Activated T-cell treated with anti-CD3 and anti-CD28 coated beads for 48 hours (primary cell): Measurements from ENCODE around the gene PHOX2B.
"Not testable (repeated sequence)": the region's sequence is repeated elsewhere in the genome, so short reads cannot be mapped to it uniquely, and the experiment has no call there.

Source experiments
- DNase-seq: peaks from one replicate; pipeline ENCODE4 v3.0.0-alpha.2; 2020; ENCODE audit warnings: low read depth

The PHOX2B gene

DNA sequence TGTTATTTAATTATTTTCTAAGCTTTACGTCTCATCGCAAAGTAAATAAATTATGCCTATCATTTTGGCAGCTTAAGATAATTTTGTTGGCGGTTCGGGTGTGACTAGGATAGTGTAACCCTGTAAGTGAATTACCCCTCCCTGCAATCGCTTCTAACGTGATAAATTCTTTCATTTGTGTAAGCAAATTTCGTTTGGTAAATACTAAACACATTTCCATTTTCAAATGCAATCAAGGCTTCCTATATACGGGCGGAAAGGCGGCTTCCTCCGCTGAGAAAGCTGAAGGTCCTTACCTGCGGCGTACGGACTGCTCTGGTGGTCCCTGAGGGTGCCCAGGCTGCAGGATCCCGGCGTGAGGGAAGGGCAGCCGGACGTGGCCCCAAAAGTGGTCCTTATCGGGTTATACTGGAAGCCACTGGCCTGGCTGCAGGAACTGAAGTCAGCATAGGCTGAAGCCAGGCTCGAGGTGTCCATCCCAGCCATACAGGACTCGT, 403 bp downstream of the PHOX2B start:
- DNase-seq, result no peak

DNA sequence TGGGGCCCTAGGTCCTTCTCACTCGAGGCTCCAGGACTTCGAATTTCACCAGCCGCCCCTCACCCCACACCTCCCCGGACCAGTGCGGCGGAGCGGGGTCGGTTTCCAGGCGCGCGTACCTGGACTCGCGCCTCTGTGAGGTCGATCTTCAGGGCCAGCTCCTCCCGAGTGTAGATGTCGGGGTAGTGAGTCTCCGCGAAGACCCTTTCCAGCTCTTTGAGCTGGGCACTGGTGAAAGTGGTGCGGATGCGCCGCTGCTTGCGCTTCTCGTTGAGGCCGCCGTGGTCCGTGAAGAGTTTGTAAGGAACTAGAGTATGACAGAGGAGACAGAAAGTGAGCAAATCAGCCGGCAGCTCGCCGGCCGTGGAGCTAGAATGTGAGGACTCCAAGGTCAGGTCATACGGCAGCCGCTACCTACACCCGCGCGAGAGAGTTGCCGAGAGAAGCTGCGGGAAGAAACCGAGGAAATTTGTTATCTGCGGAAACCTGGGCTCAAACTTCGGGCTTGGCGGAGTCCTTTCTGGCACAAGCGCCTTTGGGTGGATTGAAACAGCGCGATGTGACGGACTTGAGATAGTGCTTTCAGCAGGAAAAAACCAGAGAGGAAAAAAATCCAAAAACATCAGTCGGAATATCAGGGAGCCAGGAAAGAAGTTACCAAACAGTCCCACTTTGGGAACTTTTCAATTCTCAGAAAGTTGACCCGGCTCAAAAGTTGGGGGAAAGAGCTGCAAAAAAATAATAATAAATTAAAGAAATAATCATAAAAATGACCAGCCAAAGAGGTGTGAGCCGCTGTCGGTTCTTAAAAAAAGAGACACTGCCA, 1.1 kb downstream of the PHOX2B start:
- no peak for DNase-seq

DNA sequence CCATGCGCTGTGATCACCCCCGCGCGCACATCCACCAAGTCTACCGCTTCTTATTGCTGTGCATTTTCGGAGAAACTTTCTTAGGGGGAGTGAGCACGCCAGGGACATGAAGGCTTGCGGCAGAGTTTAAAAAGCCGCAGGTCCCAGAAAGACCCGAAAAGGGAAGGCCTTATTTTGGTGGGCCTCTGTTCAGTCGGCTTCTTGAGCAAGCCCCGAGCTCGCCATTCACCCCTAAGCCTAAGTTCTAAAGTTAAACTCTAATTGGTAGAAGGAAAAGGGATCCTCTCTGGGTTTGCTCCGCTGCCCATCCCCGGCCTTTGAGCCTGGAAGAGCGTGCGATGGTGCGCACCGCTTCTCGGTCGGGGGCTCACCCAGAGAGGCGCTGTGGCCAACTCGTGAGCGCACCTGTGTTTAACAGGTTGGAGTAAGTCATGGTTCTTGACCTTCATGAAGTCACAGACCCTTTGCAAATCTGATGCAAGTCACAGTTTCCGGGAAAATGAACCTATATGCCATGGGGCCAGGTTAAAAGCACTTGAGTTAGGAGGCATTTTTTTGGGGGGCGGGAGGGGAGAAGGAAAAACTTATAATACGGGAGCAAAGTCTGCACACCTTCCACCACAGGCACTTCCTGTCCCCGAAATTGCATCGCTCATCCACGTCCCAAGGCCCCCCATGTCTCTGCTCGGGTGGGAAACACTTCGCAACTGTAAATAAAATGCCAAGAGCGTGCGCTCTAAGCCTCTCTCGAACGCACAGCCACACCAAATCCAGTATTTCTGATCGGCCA, 1.9 kb downstream of the PHOX2B start:
- DNase-seq, result no peak

DNA sequence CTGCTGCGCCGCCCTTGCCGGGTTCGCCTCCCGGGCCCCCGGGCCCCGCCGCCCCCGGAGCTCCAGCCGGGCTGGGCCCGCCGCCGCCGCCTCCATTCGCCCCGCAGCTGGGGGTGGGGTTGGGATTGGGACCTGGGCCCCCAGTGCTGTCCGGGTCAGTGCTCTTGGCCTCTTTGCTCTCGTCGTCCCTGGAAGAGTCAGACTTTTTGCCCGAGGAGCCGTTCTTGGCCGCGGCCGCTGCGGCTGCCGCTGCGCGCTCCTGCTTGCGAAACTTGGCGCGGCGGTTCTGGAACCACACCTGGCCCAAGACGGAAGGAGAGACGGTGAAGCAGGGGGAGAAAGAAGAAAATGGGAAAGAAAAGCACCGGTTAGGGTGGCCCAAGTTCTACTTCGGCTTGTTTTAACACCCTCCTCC, 2.5 kb downstream of the PHOX2B start:
- no peak for DNase-seq

DNA sequence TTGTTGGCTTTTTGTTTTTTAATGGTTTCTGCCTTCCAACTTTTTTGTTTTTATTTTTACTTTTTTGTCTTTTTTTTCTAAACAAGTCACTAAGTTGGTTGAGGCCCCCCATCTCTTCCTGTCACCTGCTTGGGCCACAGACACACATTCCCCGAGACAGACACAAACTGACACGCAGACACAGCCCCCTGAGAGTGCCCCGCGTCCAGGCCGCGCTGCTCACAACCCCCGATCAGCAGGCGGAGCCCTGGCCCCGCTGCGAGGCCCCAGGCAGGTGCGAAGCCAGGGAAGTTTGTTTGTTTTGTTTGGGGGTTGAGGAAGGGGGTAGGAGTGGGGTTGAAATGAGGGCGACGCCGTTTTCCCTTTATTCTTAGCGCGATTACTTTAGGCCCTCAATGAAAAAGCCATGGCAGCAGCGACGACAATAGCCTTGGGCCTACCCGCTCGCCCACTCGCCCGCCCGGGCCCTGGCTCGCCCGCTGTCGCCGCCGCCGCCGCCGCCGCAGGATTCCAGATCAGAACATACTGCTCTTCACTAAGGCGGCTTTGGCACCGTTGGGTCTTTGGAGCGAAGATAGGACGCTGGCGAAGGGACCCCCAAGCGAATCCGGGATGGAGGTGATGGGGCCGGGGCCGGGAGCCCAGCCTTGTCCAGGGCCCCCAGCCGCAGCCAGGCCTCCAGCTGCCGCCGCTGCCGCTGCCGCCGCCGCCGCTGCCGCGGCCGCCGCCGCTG, 3.1 kb downstream of the PHOX2B start:
- DNase-seq, result no peak

DNA sequence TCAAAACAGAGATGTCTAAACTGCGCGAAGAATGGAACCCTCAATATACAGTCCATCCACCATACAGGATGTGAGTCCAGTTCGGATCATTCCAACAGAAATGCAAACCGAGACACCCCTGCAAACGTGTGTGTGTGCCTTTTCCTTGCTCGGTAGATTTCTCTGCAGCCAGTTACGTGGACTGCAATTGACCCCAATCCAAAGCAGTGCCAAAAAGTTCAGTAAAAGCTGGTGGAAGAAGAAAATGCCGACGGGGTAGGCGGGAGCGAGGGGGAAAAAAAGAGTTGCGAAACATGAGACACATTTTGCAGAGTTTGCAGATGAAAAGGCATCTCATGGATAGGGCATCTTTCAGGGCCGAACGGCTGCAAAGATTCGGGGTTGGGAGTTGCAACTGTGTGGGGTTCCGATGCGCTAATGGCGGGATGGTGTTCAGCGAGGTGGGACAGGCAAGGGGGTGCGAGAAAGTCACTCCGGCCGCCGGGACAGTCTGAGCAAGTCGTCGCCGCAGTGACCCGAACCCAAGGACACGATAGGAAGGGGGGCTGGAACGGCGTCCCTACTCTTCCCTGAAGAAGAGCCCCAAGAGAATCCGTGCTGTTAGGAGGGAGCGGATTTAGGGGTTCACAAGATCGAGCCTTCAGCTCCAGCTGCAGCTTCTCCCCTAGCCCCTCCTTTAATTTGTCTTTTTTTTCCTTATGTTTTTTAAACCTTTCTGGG, 3.8 kb downstream of the PHOX2B start:
- DNase-seq, result no peak

DNA sequence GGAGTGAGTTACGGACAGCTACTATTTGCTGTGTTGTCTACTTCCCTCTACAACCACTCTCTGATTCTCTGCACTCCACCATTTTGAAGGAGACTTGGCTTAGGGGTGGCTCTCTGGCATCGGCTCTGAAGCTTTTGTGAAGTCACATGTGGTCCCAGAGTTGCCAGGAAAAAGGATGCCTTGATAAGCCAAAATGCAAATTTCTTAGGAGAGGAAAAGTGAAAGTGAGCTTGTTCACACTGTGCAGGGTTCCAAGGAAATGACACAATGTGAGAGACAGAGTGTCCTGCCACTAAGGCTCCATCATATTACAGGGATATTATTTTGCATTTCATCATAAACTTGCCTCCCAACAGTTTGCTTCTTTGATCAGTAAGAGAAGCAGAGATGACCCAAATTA, 7.2 kb downstream of the PHOX2B start:
- DNase-seq, result no peak

DNA sequence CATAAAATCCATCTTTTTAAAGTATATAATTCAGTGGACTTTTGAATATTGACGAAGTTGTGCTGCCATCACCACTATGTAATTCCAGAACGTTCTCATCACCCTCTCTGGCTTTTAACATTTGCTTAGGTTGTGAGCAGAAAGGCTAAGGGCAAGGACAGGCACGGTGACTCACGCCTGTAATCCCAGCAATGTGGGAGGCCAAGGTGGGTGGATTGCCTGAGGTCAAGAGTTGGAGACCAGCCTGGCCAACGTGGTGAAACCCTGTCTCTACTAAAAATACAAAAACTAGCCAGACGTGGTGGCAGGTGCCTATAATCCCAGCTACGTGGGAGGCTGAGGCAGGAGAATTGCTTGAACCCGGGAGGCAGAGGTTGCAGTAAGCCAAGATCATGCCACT, 11.0 kb downstream of the PHOX2B start:
- DNase-seq, result not testable (repeated sequence)

DNA sequence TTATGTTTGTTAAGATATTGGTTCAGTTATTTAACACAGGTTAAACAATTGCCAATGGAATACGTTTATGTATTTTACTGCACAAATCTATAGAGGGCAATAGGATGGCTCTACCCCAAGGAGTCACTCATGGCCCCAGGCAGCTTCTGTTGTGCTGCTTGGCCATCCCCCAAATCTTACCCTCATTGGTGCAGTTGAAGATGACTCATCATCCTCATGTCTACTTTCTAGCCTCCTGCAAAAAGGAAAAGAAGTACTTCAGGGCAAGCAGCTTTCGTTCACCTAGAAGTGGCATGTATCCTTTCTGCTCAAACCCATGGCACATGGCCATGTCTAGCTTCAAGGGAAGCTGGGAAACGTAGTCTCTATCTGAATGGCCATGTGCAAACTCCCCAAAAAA, 14.2 kb downstream of the PHOX2B start:
- DNase-seq, result no peak

DNA sequence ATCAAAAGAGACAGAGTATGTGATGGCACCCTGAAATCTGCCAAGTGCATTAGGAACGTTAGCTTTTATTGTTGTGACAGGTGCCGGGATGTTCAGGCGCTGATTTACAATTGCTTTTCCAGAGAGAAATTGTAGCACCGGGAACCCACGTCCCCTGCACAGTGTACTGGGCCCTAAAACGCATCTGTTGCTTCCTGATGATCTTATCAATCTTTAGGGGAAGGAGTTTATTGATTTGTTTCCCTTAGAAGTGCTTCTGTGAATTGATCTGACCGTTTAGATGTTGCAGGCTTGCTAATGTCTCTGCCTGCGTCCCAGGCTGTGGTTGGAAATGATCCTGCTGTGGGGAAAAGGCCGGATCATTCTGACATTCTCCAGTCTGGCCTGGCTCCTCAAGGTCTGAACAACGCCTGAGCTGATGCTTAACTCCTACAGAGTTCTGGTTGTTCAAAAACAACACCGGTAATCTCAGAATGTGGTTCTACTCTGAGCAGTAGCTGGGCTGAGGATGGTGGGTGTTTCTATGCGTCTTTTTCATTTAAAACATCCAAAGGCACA, 16.9 kb downstream of the PHOX2B start:
- DNase-seq, result no peak

DNA sequence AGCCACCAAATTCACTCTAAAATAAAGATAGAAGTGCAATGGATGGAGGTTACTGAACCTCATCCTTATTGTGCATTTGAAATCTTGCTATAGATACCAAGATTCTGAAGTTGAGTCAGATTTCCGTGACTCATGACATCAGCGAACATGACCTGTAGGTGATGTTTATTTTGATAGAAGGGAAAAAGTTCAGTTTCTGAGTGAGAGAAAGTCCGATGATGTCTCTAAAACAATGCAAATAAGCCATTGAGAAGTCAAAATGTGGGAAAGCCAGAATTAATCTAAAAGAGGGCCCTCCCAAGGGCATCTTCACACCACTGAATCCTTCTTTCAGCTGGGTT, 20.0 kb downstream of the PHOX2B start:
- DNase-seq, result no peak

DNA sequence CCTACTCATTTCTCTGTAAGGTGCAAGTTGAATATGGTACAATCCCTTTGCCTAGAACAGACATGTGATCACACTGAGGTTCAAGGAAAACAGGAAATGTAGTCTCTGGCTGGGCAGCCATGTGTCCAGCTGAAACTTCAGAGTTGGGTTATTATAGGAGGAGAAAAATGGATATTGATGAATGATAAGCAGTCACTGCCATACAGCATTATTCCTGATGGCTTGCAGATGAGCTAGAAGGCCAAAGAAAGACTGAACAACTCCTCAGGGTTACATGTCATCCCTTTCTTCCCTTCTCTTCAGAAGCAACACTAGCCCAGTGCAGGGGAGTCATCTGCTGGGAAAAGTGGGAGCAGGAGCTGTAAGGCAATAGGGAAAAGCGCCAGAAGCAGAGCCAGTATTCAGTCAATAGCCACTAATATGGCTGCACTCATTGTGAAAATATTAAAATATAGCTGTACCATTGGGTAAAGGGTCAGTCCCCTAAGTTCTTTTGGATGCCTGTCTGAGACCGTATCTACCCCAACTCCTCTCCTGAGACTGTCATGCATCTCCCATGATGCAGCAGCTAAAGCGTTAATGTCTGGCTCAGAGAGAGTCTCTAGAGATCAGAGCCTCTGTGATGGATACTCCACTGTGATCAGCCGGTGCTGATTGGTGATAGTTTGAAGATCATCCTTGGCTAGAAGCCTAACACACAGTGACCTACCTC, 20.5 kb downstream of the PHOX2B start:
- DNase-seq, result no peak

DNA sequence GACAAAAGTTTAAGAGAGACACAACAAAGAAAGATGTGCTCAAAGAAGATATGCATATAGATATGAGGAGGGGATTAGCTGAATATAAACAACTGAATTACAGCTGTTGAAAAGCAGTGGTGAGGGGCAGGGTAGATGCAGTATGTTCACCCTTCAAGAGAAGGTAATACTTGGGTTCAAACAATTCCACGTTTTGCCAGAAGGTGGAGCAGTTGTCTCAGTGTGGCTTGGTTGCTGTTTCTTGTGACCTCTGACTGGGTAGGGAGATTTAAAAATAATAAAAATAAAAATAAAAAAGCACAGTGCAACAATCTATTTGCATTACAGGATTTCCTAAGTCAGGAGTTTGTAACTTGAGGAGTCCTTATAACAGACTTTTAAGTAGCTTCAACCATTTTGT, 23.3 kb downstream of the PHOX2B start:
- DNase-seq, result no peak

DNA sequence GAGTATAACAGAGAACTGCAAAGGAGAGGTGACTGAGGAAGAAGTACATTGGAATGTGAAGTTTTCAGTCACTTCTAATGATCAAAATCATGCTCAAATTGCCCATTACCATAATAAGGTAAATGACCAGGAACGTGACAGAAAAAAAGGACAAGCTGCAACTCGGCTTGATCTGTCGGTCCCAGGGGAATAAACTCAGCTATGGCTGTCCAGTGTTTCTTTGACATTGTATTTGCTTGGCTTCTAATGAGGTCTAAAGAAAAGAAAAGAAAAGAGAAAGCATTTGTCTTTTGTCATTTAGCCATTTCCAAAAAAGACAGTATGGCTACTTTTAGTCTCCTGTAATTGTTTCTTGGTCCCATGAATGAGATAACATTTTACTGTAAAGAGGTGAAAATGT, 25.2 kb downstream of the PHOX2B start:
- no peak for DNase-seq

DNA sequence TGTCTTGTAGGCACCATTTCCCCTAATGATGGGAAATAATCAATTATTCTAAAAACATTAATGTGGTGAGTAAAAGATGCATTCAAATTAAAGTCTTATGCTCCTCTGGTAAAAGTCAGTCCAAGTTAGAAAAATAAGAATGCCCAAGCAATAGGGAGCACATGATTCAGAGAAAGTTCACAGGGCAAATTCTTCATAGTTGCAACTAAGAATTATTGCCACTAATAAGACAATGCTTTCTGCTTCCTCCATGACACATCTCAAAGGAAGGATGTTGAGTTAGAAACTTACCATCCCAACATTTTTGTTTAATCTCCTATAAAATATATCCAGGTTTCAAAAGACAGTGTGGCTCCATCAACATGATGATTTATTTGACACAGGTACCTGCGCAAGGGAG, 26.3 kb downstream of the PHOX2B start:
- DNase-seq, result no peak

DNA sequence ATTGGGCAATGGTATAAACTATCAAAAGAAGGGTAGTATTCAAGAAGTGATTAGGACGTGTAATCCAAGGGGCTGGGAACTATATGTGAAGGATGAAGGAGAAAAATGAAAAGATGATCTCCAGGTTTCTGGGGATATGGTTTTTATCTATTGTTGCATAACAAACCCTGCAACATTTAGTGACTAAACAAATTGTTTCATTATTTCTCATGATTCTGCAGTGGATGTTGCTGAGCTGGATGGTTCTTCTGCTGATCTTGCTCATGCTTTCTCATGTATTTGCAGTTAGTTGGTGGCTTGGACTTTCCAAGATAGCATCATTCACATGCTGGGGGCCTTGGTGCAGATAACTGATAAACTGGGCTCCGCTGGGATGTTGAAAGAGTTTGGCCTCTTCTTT, 29.1 kb downstream of the PHOX2B start:
- no peak for DNase-seq

DNA sequence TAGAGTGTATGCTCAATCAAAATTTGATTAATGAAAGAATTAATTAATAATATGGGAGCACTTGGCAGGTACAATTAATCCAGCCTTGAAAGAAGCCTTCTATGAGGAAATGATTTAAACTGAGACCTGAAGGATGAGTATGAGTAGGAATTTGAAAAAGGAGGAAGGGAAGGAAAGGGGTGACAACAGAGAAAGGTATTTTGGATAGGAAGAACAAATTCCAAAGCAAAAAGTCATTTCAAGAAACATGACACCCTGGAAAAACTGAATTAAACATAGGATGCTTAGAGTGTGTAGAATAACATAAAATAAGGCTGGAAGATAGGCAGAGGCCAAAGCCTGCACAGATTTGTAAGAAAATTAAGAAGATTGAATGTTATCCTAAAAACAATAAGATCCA, 29.6 kb downstream of the PHOX2B start:
- DNase-seq, result no peak

DNA sequence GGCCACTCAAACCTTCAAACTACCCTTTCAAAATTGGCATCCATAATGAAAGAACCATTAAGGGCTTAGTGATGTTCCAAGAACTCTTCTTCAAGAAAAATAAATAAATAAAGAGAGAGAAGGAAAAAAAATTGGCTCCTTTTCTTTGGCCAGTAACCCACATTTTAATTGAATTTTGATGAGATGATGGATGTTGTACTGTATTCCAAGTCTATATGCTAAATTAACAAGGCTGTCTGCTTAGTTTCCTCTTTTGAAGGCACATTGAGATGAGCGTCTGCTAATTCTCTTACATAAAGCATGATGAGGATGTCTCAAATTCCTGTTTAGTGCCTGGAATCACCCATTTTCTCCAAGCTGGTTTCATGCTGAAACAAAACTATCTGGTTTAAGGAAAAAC, 33.4 kb downstream of the PHOX2B start:
- DNase-seq, result no peak

DNA sequence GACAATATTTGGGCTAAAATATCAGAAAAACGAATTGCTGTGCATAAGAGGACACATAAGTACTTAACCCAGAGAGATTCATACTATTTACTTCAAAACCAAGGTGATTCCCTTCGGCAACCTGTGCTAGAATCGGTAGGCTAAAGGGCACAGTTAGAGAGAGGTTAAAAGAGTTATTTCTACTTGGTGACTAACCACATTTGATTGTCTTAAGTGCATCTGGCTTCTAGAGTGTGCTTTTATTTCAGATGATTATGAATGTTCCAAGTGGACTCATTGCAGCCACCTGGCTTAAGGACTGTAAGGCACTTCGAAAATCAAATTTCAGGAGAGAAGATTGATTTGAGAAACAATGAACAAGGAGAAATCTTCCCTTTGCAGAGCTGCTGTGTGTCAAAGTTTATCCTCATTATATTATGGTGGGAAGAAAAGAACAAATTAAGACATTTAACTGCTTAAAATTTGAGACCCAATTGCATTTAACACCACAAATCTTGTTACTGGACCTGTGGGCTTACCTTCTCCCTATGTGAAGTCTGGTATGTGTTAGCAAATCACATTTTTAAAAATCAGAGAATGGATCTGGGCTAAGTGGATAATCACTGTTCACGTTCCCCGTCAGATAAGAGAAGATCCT, 34.0 kb downstream of the PHOX2B start:
- no peak for DNase-seq

DNA sequence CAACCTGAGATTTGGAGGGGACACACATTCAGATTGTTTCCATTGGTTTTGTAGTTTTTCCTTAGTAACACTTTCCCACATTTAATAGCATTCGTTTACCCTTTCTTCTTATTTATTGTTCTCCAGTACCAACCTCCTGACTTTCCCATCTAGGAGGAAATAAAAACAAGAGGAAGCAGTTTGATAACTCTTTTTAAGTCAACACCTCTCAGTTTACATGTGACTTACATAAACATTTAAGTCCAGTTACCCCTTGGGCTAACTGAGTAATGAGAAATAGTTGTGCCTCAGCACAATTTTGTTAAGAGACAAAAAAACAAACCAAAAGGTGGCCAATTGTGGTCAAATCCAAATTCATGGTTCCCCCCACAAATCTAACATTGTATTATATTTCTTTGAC, 34.8 kb downstream of the PHOX2B start:
- DNase-seq, result no peak

DNA sequence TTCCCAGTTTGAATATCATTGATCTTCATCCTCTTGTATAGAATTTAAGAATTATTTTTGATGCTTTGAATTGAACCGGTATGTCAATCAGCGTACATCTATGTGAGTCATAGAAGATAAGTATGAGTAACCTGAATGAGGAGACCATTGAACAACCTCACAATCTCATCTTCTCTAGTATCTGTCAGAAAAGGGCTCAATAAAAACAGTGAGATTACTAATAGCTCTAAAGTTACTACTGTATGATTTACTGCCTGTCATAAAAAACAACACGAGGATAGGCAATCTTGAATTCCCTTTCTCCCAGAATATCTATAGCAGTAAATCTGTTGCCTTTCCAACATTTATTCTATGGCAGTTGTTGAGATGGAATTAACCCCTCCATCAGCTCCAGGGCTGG, 36.1 kb downstream of the PHOX2B start:
- no peak for DNase-seq
